A549 treated with GW870086 at 1 μM for 4 hours (cell line): Measurements from ENCODE around the gene PUS10. TPM values are rescaled to one million over a fixed set of nuclear protein-coding genes. Genes with fewer than 3 reads are reported as not detected.

ENCODE experiments used
- total RNA-seq: library from RNA; stranded (reverse); fragments of 200-300 nt; extraction: Qiagen RNA extraction; gene quantifications from 5 replicates; pipeline ENCODE4 v1.2.3, GENCODE V29; 2022; ENCODE audit warnings: low read depth

PUS10 gene, protein sequence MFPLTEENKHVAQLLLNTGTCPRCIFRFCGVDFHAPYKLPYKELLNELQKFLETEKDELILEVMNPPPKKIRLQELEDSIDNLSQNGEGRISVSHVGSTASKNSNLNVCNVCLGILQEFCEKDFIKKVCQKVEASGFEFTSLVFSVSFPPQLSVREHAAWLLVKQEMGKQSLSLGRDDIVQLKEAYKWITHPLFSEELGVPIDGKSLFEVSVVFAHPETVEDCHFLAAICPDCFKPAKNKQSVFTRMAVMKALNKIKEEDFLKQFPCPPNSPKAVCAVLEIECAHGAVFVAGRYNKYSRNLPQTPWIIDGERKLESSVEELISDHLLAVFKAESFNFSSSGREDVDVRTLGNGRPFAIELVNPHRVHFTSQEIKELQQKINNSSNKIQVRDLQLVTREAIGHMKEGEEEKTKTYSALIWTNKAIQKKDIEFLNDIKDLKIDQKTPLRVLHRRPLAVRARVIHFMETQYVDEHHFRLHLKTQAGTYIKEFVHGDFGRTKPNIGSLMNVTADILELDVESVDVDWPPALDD
- total RNA-seq, result 2.2 to 3.8 TPM (median 2.7 TPM) in 5 replicates

DNA sequence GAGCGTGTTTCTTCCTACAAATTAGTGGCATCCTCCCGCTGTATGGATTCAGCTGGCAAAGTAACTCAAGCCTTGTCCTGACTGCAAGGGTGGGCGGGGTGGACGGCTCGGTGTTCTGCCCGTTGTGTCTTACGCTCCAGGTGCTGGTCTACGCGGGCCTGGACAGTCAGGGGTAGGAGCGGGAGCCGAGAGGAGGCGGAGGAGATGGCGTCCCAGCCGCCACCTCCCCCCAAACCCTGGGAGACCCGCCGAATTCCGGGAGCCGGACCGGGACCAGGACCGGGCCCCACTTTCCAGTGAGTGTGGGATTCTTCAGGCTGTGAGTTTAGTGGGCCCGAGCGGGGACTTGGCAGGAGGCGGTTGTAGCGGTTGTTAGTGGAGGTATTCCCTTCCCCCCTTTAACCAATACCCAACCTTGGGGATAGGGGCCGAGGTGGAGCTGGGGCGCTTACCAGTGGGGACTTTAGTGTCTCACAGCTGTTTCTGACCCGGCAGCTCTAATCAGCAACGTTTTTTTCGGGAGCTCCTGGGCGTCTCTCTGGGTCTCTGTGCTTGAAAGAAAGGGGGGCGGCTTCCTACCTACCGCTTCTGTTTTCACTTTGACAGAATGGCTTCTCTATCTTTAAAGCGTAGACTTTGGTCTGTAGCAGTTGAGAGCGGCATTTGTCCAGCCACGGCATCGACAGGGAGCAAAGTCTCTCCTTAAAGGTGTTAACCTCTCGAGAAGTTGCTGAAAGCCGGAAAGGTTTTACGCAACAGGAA, at the start of gene PUS10, which contains the start of gene PEX13:
Gene PUS10 (minus strand): TSS at position 700 of the 762 bp plus-strand sequence. CDS start 6,365 bp downstream, outside the sequence.
Gene PEX13 (plus strand): TSS at position 165 of the 762 bp plus-strand sequence. CDS start 40 bp downstream, at position 205.

DNA sequence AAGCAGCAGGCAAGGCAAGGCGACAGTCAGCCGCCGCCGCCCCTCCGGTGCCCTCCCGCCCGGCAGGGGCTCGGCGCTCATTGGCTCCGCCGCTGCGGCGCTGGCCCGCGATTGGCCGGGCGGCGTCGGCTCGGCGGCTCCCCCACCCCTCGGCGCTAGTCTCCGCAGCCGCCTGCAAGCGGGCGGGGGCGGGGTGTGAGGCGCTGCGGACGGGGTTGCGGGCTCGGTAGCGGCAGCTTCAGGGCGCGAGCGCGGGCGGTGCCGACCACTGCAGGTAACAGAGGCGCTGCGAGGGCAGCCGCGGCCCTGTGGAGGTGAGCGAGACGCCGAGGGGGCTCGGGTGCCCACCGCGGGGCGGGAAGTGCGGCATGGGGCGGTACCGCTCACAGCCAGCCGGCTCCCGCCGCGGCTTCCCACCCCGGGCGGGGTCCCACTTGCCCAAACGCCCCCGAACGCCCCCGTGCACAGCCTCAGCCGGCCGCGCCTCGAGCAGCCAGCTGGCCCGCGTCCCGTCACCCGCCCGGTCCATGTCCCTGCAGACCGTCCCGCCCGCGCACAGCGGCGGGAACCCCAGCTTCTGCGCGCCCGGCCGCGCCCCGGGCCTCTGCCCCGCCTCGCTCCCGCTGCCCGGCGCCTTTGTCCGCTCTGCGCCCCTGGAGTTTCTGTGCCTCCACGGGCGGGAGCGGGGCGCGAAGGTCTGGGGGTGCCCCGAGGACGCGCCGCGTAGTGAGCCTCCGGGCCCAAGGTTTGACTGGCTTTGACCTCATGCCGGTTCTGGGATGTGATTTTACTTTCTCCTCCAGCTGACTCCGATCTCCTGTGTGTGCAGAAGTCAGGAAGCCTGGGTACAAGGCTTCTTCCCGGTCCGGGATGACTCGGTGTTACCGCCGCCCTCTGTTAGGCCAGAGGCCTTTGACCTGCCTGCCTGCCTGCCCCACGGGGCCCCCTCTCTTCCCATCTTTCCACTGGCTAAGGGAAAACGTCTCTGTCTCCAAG, 48.0 kb upstream of the PUS10 start, which contains the start of gene SANBR:
Gene SANBR (plus strand): TSS at position 158 of the 996 bp plus-strand sequence. CDS start 4,480 bp downstream, outside the sequence.

Other genes with a start within 250 kb of the PUS10 start
- 1.7 to 3.3 TPM (median 2.5 TPM) in 5 replicates for gene REL, start 136.7 kb downstream of the PUS10 start, total RNA-seq
- gene PEX13, start 535 bp downstream of the PUS10 start, total RNA-seq, result 12.7 to 16.0 TPM (median 15.4 TPM) in 5 replicates
- gene SANBR, start 47.6 kb upstream of the PUS10 start, total RNA-seq, result 11.1 to 14.0 TPM (median 12.4 TPM) in 5 replicates
- 16.0 to 19.5 TPM (median 16.4 TPM) in 5 replicates for gene C2orf74, start 143.9 kb upstream of the PUS10 start, total RNA-seq